Measurements from ENCODE around the gene PRSS21.

PRSS21 gene

GRCh38 chr16:2856686-2857450 lies 39.8 kb downstream of the PRSS21 start:
- Histone ChIP-seq H3K36me3 (replicated peaks) (no peaks in the 10 kb centered on the region), H3K27me3 (replicated peaks) (peaks cover 8% of the 10 kb centered on the region), H3K4me3 (ENCODE audit: low read depth, low read length) (no peak overlapping the region), H3K27ac (no peak overlapping the region)
- no peak for DNase-seq
- in situ Hi-C loops (cut with HindIII; ENCODE audit: low pct_ligation_motif_present, low sequenced_read_pairs) = no loop called here
- TF ChIP-seq CTCF (IDR thresholded peaks at IDR 0.05; ENCODE audit: low read depth, low read length, missing control alignments) = no peak

- no peak for TF ChIP-seq CTCF (IDR thresholded peaks at IDR 0.05; ENCODE audit: low read depth, low read length, missing control alignments)
- no peaks in the 10 kb centered on the region for H3K36me3 ChIP-seq (replicated peaks)
- DNase-seq = no peak
- in situ Hi-C loops (cut with HindIII; ENCODE audit: low pct_ligation_motif_present, low sequenced_read_pairs) = no loop called here
- H3K27me3 ChIP-seq (replicated peaks) = peaks cover 8% of the 10 kb centered on the region
- no peak within 1 kb of the TSS for H3K27ac ChIP-seq
- no peak within 1 kb of the TSS for H3K4me3 ChIP-seq (ENCODE audit: low read depth, low read length)
Measured at GRCh38 chr16:2857451-2858244, 40.6 kb downstream of the PRSS21 start, which contains the start of gene PRSS22. PRSS22 (minus strand) TSS chr16:2858170; CDS start chr16:2858104, 66 bp downstream.

- H3K27me3 ChIP-seq (replicated peaks) = peaks cover 8% of the 10 kb centered on the region
- DNase-seq = no peak
- no peak overlapping the region for H3K4me3 ChIP-seq (ENCODE audit: low read depth, low read length)
Measured at GRCh38 chr16:2858245-2859025, 41.4 kb downstream of the PRSS21 start.

GRCh38 chr16:2859686-2860265 lies 42.7 kb downstream of the PRSS21 start:
- Histone ChIP-seq H3K27me3 (replicated peaks) (peaks cover 8% of the 10 kb centered on the region), H3K36me3 (replicated peaks) (no peaks in the 10 kb centered on the region), H3K27ac (no peak overlapping the region), H3K4me3 (ENCODE audit: low read depth, low read length) (no peak overlapping the region)
- DNase-seq = no peak
- TF ChIP-seq CTCF (IDR thresholded peaks at IDR 0.05; ENCODE audit: low read depth, low read length, missing control alignments) = no peak
- in situ Hi-C loops (cut with HindIII; ENCODE audit: low pct_ligation_motif_present, low sequenced_read_pairs) = no loop called here

More at GRCh38 chr16:2858245-2859025, 41.4 kb downstream of the PRSS21 start:
- no peak for TF ChIP-seq CTCF (IDR thresholded peaks at IDR 0.05; ENCODE audit: low read depth, low read length, missing control alignments)
- H3K36me3 ChIP-seq (replicated peaks) = no peaks in the 10 kb centered on the region
- no peak overlapping the region for H3K27ac ChIP-seq
- in situ Hi-C loops (cut with HindIII; ENCODE audit: low pct_ligation_motif_present, low sequenced_read_pairs) = no loop called here

- DNase-seq = no peak
- in situ Hi-C loops (cut with HindIII; ENCODE audit: low pct_ligation_motif_present, low sequenced_read_pairs) = no loop called here
Measured at GRCh38 chr16:2860826-2861567, 44.0 kb downstream of the PRSS21 start.

More at GRCh38 chr16:2860826-2861567, 44.0 kb downstream of the PRSS21 start:
- H3K36me3 ChIP-seq (replicated peaks) = no peaks in the 10 kb centered on the region
- no peak overlapping the region for H3K27ac ChIP-seq
- no peak overlapping the region for H3K4me3 ChIP-seq (ENCODE audit: low read depth, low read length)
- H3K27me3 ChIP-seq (replicated peaks) = peaks cover 8% of the 10 kb centered on the region
- TF ChIP-seq CTCF (IDR thresholded peaks at IDR 0.05; ENCODE audit: low read depth, low read length, missing control alignments) = no peak

Data from brain microvascular endothelial cell (primary cell).